Coronary artery (tissue), 2 donors: ENCODE data around the gene TACC2.

Experiments
- DNase-seq: peaks from one replicate; pipeline ENCODE4 v3.0.0-alpha.2; 2017; ENCODE audit warnings: low spot score
- H3K27ac ChIP-seq, 2 donors: fragments of 200-600 bp; sonication (generic); one replicate each; pipeline ENCODE4 v1.5.1; 2016 to 2019
- H3K4me3 ChIP-seq: fragments of 200-600 bp; sonication (generic); 2 replicates; pipeline ENCODE4 v1.5.1; 2016; ENCODE audit warnings: mild to moderate bottlenecking, moderate library complexity
- CTCF ChIP-seq: fragments of 200-600 bp; sonication (generic); IDR thresholded peaks from one replicate; pipeline ENCODE4 v1.5.1; 2019; ENCODE audit warnings: antibody characterized with exemption

Gene TACC2

GRCh38 chr10:122213766-122214165 is 224.8 kb downstream of the TACC2 start:
- Histone ChIP-seq H3K27ac (no peak overlapping the region), H3K4me3 (no peak overlapping the region)
- no peak for DNase-seq
- TF ChIP-seq CTCF, result no peak

- Histone ChIP-seq H3K27ac (no peak overlapping the region), H3K4me3 (no peak overlapping the region)
- TF ChIP-seq CTCF, result no peak
- no peak for DNase-seq
These were observed 227.1 kb downstream of the TACC2 start for GRCh38 chr10:122216047-122216446.

GRCh38 chr10:122219340-122219739 is 230.4 kb downstream of the TACC2 start:
- no peak for DNase-seq
- no peak overlapping the region for H3K4me3 ChIP-seq
- TF ChIP-seq CTCF, result no peak
- H3K27ac ChIP-seq, result no peak overlapping the region

GRCh38 chr10:122220736-122221135 is 231.8 kb downstream of the TACC2 start:
- Histone ChIP-seq H3K27ac (no peak overlapping the region), H3K4me3 (no peak overlapping the region)
- TF ChIP-seq CTCF, result no peak
- no peak for DNase-seq

GRCh38 chr10:122221958-122222357 is 233.0 kb downstream of the TACC2 start:
- TF ChIP-seq CTCF, result no peak
- H3K27ac ChIP-seq, result no peak overlapping the region
- no peak overlapping the region for H3K4me3 ChIP-seq
- no peak for DNase-seq

GRCh38 chr10:122222638-122223037 is 233.7 kb downstream of the TACC2 start:
- Histone ChIP-seq H3K27ac (no peak overlapping the region), H3K4me3 (no peak overlapping the region)
- DNase-seq, result no peak
- TF ChIP-seq CTCF, result no peak

GRCh38 chr10:122224159-122224558 is 235.2 kb downstream of the TACC2 start:
- no peak overlapping the region for H3K4me3 ChIP-seq
- no peak overlapping the region for H3K27ac ChIP-seq
- TF ChIP-seq CTCF, result no peak
- DNase-seq, result no peak
